ENCODE data around the gene FAM3C. TPM values are rescaled to one million over a fixed set of nuclear protein-coding genes. Genes with fewer than 3 reads are reported as not detected.
"Not testable (repeated sequence)": the region's sequence is repeated elsewhere in the genome, so short reads cannot be mapped to it uniquely, and the experiment has no call there.

Gene FAM3C
- total RNA-seq, 1 donor from 2014 or later, result 38.6 TPM

DNA sequence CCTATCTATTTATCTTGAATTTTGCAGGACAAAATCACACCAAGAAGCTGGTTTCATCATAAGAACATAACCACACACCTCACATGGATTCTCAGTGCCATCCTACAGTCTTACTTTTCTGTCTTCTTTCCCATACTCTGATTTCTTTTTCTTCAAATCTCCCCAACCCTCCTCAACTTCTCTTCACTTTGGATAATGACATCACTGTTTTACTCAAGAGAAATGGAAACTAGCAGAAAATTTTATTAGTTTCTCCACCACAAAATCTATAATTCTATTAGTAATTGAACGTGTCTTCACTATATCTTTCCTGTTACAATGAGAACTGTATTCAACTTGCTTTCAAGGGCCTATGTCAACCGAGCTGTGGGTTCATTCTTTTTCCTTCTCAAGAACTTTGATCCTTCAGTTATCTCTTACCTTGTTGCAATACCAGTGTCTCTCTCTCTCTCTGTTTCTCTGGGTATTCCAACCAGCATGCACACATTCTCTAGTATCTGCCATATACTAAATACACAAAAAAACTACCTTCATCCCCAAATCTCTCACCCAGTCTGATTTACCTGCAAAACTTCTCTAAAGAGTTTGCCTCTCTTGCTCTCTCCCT lies 35.4 kb upstream of the FAM3C start:
- Mint-ChIP-seq H3K27ac (ENCODE audit: unreplicated experiment) (no peak overlapping the region), H3K36me3 (ENCODE audit: low read depth) (no peaks in the 10 kb centered on the region), H3K4me3 (ENCODE audit: unreplicated experiment) (no peak overlapping the region), H3K9me3 (ENCODE audit: low read depth) (no peaks in the 10 kb centered on the region), H3K4me1 (ENCODE audit: low read depth) (peaks cover 2% of the 10 kb centered on the region), H3K27me3 (ENCODE audit: low read depth) (no peaks in the 10 kb centered on the region)
- DNase-seq (ENCODE audit: low spot score), result no peak
- TF ChIP-seq, protein P1, sequence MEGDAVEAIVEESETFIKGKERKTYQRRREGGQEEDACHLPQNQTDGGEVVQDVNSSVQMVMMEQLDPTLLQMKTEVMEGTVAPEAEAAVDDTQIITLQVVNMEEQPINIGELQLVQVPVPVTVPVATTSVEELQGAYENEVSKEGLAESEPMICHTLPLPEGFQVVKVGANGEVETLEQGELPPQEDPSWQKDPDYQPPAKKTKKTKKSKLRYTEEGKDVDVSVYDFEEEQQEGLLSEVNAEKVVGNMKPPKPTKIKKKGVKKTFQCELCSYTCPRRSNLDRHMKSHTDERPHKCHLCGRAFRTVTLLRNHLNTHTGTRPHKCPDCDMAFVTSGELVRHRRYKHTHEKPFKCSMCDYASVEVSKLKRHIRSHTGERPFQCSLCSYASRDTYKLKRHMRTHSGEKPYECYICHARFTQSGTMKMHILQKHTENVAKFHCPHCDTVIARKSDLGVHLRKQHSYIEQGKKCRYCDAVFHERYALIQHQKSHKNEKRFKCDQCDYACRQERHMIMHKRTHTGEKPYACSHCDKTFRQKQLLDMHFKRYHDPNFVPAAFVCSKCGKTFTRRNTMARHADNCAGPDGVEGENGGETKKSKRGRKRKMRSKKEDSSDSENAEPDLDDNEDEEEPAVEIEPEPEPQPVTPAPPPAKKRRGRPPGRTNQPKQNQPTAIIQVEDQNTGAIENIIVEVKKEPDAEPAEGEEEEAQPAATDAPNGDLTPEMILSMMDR (IDR thresholded peaks at IDR 0.05), result no peak

DNA sequence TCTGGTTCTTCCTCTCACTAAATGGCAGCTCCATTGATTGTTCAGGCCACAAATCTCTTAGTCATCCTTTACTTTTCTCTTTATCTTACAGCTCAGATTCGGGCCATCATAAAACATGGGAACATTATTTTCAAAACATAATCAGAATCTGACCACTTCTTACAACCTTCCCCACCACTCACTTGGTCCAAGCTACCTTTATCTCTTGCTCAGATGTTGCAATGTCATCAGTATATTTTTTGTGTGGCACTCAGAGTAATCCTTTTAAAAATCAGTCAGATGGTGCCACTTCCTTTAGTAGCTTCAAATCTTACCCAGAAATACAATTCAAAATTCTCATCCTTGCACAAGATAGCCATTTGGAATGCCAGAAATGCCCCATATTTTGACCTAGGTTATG lies 34.5 kb upstream of the FAM3C start:
- TF ChIP-seq, protein P1 (IDR thresholded peaks at IDR 0.05), result no peak
- Mint-ChIP-seq H3K36me3 (ENCODE audit: low read depth) (no peaks in the 10 kb centered on the region), H3K27me3 (ENCODE audit: low read depth) (no peaks in the 10 kb centered on the region), H3K27ac (ENCODE audit: unreplicated experiment) (no peak overlapping the region), H3K4me3 (ENCODE audit: unreplicated experiment) (no peak overlapping the region), H3K9me3 (ENCODE audit: low read depth) (no peaks in the 10 kb centered on the region), H3K4me1 (ENCODE audit: low read depth) (peaks cover 2% of the 10 kb centered on the region)
- DNase-seq (ENCODE audit: low spot score), result no peak

DNA sequence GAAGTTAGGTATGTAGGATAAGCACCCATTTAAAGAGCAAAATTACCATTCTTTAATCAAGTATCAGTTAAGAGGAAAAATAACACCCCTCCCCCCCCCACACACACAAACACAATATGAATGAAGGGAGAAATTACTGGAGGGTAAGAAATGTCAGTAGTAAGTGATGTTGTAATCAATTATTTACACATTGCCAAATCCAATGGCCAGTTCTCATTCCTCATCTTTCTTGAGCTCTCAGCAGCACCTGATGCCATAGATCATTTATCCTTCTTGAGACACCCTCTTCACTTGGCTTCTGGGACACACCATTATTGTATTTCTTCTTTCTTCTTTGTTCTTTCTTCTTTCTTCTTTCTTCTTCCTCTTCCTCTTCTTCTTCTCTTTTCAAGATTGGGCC lies 33.7 kb upstream of the FAM3C start:
- peaks cover 2% of the 10 kb centered on the region for H3K4me1 Mint-ChIP-seq (ENCODE audit: low read depth)
- H3K9me3 Mint-ChIP-seq (ENCODE audit: low read depth), result no peaks in the 10 kb centered on the region
- TF ChIP-seq, protein P1 (IDR thresholded peaks at IDR 0.05), result no peak
- H3K27me3 Mint-ChIP-seq (ENCODE audit: low read depth), result no peaks in the 10 kb centered on the region
- no peaks in the 10 kb centered on the region for H3K36me3 Mint-ChIP-seq (ENCODE audit: low read depth)
- no peak for DNase-seq (ENCODE audit: low spot score)
- no peak overlapping the region for H3K4me3 Mint-ChIP-seq (ENCODE audit: unreplicated experiment)
- no peak overlapping the region for H3K27ac Mint-ChIP-seq (ENCODE audit: unreplicated experiment)

DNA sequence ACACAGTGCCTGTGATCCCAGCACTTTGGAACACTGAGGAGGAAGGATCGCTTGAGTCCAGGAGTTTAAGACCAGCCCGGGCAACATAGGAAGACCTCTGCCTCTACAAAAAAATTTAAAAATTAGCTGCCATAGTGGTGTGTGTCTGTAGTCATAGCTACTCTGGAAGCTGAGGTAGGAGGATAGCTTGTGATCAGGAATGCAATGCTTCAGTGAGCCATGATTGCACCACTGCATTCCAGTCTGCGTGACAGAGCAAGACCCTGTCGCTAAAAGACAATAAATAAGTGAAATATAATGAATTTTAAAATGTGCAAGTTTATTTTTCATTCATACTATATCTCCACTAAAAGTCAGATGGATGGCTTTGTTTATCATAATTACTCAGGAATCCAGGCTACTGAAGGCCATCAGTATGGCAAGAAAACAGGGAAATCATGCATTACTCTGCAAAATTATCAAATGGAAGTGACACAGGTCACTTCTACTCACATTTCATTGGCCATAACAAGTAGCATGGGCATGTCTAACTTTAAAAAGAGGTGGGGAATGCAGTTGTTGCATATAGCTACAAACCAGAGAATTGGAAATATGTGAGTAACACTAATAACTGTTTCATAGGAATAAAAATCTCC lies 32.9 kb upstream of the FAM3C start:
- Mint-ChIP-seq H3K4me3 (ENCODE audit: unreplicated experiment) (no peak overlapping the region), H3K4me1 (ENCODE audit: low read depth) (peaks cover 2% of the 10 kb centered on the region), H3K27me3 (ENCODE audit: low read depth) (no peaks in the 10 kb centered on the region), H3K9me3 (ENCODE audit: low read depth) (no peaks in the 10 kb centered on the region), H3K36me3 (ENCODE audit: low read depth) (no peaks in the 10 kb centered on the region), H3K27ac (ENCODE audit: unreplicated experiment) (no peak overlapping the region)
- DNase-seq (ENCODE audit: low spot score), result no peak
- TF ChIP-seq, protein P1 (IDR thresholded peaks at IDR 0.05), result no peak

DNA sequence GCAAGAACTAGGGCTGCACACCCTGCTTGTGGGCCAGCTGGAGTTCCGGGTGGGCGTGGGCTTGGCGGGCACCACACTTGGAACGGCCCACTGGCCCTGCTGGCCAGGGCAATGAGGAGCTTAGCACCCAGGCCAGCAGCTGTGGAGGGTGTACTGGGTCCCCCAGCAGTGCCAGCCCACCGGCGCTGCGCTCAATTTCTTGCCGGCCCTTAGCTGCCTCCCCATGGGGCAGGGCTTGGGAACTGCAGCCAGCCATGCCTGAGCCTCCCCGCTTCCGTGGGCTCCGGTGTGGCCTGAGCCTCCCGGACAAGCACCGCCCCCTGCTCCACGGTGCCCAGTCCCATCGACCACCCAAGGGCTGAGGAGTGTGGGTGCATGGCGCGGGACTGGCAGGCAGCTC lies 25.6 kb upstream of the FAM3C start:
- H3K4me1 Mint-ChIP-seq (ENCODE audit: low read depth); H3K36me3 Mint-ChIP-seq (ENCODE audit: low read depth); H3K4me3 Mint-ChIP-seq (ENCODE audit: unreplicated experiment); H3K27me3 Mint-ChIP-seq (ENCODE audit: low read depth); H3K9me3 Mint-ChIP-seq (ENCODE audit: low read depth); H3K27ac Mint-ChIP-seq (ENCODE audit: unreplicated experiment): not testable (repeated sequence)
- DNase-seq (ENCODE audit: low spot score), result peak; percentile 83

DNA sequence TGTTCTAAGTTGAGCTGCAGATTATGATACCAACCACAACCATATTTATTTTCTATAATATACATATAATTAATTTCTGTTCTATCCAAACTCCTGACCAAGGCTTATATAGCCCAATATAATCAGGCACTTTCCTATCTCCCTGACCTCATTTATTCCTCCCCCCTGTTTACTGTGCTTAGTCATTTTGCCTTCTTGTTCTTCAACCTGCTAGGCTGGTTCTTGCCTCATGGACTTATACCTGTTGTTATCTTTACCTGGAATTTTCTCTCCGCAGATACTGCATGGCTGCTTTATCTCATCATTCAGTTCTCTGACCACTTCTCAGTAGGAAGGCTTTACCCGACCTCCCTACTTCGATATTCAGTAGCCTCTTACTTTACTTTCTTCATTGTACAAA lies 24.9 kb upstream of the FAM3C start:
- no peaks in the 10 kb centered on the region for H3K27me3 Mint-ChIP-seq (ENCODE audit: low read depth)
- H3K4me1 Mint-ChIP-seq (ENCODE audit: low read depth), result no peaks in the 10 kb centered on the region
- TF ChIP-seq, protein P1 (IDR thresholded peaks at IDR 0.05), result no peak
- no peaks in the 10 kb centered on the region for H3K9me3 Mint-ChIP-seq (ENCODE audit: low read depth)
- DNase-seq (ENCODE audit: low spot score), result no peak
- H3K36me3 Mint-ChIP-seq (ENCODE audit: low read depth), result no peaks in the 10 kb centered on the region
- no peak overlapping the region for H3K4me3 Mint-ChIP-seq (ENCODE audit: unreplicated experiment)
- no peak overlapping the region for H3K27ac Mint-ChIP-seq (ENCODE audit: unreplicated experiment)

All from chondrocyte (in vitro differentiated cells).